ENCODE results near the gene TENM4.

GRCh38 chr11:78767027-78767932 lies 673.5 kb downstream of the TENM4 start:
- TF ChIP-seq CTCF (IDR thresholded peaks at IDR 0.05; ENCODE audit: low read depth, low read length, missing input control) (no peak), JUND (IDR thresholded peaks at IDR 0.05) (no peak), REST (IDR thresholded peaks at IDR 0.05) (no peak), GABPA (IDR thresholded peaks at IDR 0.05 in 1 of 2, conservative IDR thresholded peaks at IDR 0.05 in 1 of 2) (no peak), EGR1 (IDR thresholded peaks at IDR 0.05; ENCODE audit: low read depth in 2 of 2) (no peak), FOXA1 (IDR thresholded peaks at IDR 0.05) (no peak), YY1 (IDR thresholded peaks at IDR 0.05) (no peak), SP1 (IDR thresholded peaks at IDR 0.05) (no peak), TAF1 (conservative IDR thresholded peaks at IDR 0.05) (no peak), RAD21 (IDR thresholded peaks at IDR 0.05) (no peak)
- TF ChIP-seq, protein P1, sequence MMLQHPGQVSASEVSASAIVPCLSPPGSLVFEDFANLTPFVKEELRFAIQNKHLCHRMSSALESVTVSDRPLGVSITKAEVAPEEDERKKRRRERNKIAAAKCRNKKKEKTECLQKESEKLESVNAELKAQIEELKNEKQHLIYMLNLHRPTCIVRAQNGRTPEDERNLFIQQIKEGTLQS (IDR thresholded peaks at IDR 0.05) = no peak
